ENCODE data around the gene BRMS1L. TPM values are rescaled to one million over a fixed set of nuclear protein-coding genes. Genes with fewer than 3 reads are reported as not detected.

BRMS1L gene
- polyA plus RNA-seq, 1 of the 3 experiments (the other 2 are of a cell fraction), result 7.1 TPM

GRCh38 chr14:35890308-35890707 is 64.2 kb downstream of the BRMS1L start:
- H3K9me3 ChIP-seq, result no peaks in the 10 kb centered on the region
- H3K4me3 ChIP-seq (ENCODE audit: low read depth in 2 of 2, low read length in 1 of 2), result no peak overlapping the region
- POLR2A ChIA-PET, result no interaction called here
- H3K36me3 ChIP-seq (replicated peaks in 1 of 2; ENCODE audit: control insufficient read depth in 1 of 2, insufficient read depth in 2 of 2, low read length in 1 of 2), result no peaks in the 10 kb centered on the region
- no peaks in the 10 kb centered on the region for H3K9me2 ChIP-seq
- TF ChIP-seq EZH2phosphoT487 (IDR thresholded peaks at IDR 0.05; ENCODE audit: borderline replicate concordance, low read depth) (no peak), NFIC (IDR thresholded peaks at IDR 0.05; ENCODE audit: borderline replicate concordance) (no peak), CTCF (IDR thresholded peaks at IDR 0.05) (no peak), POLR2AphosphoS5 (IDR thresholded peaks at IDR 0.05; ENCODE audit: low read depth, low read length) (no peak), GATA2 (CRISPR knock-in tag; IDR thresholded peaks at IDR 0.05) (no peak), FOXJ3 (CRISPR knock-in tag; IDR thresholded peaks at IDR 0.05) (no peak), JUND (IDR thresholded peaks at IDR 0.05) (no peak), RXRA (IDR thresholded peaks at IDR 0.05; ENCODE audit: borderline replicate concordance, low read depth) (no peak), RFX5 (IDR thresholded peaks at IDR 0.05; ENCODE audit: low read length) (no peak), ZBTB33 (IDR thresholded peaks at IDR 0.05; ENCODE audit: borderline replicate concordance, low read depth) (no peak), CHD2 (IDR thresholded peaks at IDR 0.05; ENCODE audit: low read length, partially characterized antibody) (no peak), ELF1 (IDR thresholded peaks at IDR 0.05) (no peak), NRF1 (IDR thresholded peaks at IDR 0.05; ENCODE audit: low read depth, low read length) (no peak), USF2 (IDR thresholded peaks at IDR 0.05; ENCODE audit: borderline replicate concordance, low read depth, low read length) (no peak), USF1 (IDR thresholded peaks at IDR 0.05; ENCODE audit: borderline replicate concordance, low read depth) (no peak), FOSL2 (IDR thresholded peaks at IDR 0.05; ENCODE audit: borderline replicate concordance, low read depth) (no peak), REST (IDR thresholded peaks at IDR 0.05; ENCODE audit: low read depth, low read length) (no peak), GABPA (IDR thresholded peaks at IDR 0.05; ENCODE audit: low read depth) (no peak), MEF2A (IDR thresholded peaks at IDR 0.05; ENCODE audit: borderline replicate concordance, low read depth) (no peak)
- no peak overlapping the region for H3K4me2 ChIP-seq
- no peaks in the 10 kb centered on the region for H3K79me2 ChIP-seq (ENCODE audit: insufficient read depth)
- no peaks in the 10 kb centered on the region for H3K4me1 ChIP-seq (ENCODE audit: control insufficient read depth in 1 of 2, insufficient read depth in 2 of 2, low read depth in 1 of 2, low read length in 1 of 2)
- DNase-seq, result no peak
- no peaks in the 10 kb centered on the region for H3F3A ChIP-seq (replicated peaks; ENCODE audit: insufficient read depth)
- H2AFZ ChIP-seq (ENCODE audit: low read depth), result no peak overlapping the region
- H3K27me3 ChIP-seq (ENCODE audit: insufficient read depth), result no peaks in the 10 kb centered on the region
- no peak overlapping the region for H3K27ac ChIP-seq (ENCODE audit: low read depth in 2 of 2, low read length in 1 of 2)
- CTCF ChIA-PET, result interaction anchor here (0.8 to 2.0 kb wide), 2 partner anchors 11 to 180 kb away, joined by 3 to 6 read pairs; no protein-coding TSS in a partner anchor
- no peak overlapping the region for H3K9ac ChIP-seq
- no peaks in the 10 kb centered on the region for H4K20me1 ChIP-seq (ENCODE audit: insufficient read depth)

Measured in SK-N-SH (cell line).